NCI-H187 (cell line): Measurements from ENCODE around the gene PSAT1.

Experiments used
- DNase-seq, 2 experiments: peaks; one replicate each; lab custom pipeline; 2025; lab: John Stamatoyannopoulos, UW

The PSAT1 gene

GRCh38 chr9:78292716-78293497 is 4.0 kb upstream of the PSAT1 start:
- no peak for DNase-seq

GRCh38 chr9:78294290-78295176 is 2.4 kb upstream of the PSAT1 start:
- DNase-seq: no peak

- no peak for DNase-seq
Measured at GRCh38 chr9:78295177-78295575, 1.7 kb upstream of the PSAT1 start.

GRCh38 chr9:78295731-78296130 is 1.2 kb upstream of the PSAT1 start:
- no peak for DNase-seq

- no peak for DNase-seq
Measured at GRCh38 chr9:78296201-78296892, 578 bp upstream of the PSAT1 start.

- no peak for DNase-seq
Measured at GRCh38 chr9:78297672-78297961, 692 bp downstream of the PSAT1 start.

- DNase-seq: no peak
Measured at GRCh38 chr9:78298046-78298765, 1.3 kb downstream of the PSAT1 start.

GRCh38 chr9:78300209-78300608 is 3.3 kb downstream of the PSAT1 start:
- no peak for DNase-seq

- DNase-seq: no peak
Measured at GRCh38 chr9:78301466-78301865, 4.5 kb downstream of the PSAT1 start.

GRCh38 chr9:78303377-78304062 is 6.6 kb downstream of the PSAT1 start:
- no peak for DNase-seq

- no peak for DNase-seq
Measured at GRCh38 chr9:78304357-78304756, 7.4 kb downstream of the PSAT1 start.

GRCh38 chr9:78306222-78307076 is 9.5 kb downstream of the PSAT1 start:
- DNase-seq: no peak

GRCh38 chr9:78307360-78307759 is 10.4 kb downstream of the PSAT1 start:
- DNase-seq: no peak

- DNase-seq: no peak
Measured at GRCh38 chr9:78309066-78309465, 12.1 kb downstream of the PSAT1 start.

- DNase-seq: no peak
Measured at GRCh38 chr9:78311075-78311474, 14.2 kb downstream of the PSAT1 start.

GRCh38 chr9:78311886-78312524 is 15.1 kb downstream of the PSAT1 start:
- DNase-seq: no peak

GRCh38 chr9:78314550-78314949 is 17.6 kb downstream of the PSAT1 start:
- DNase-seq: no peak

GRCh38 chr9:78314953-78315870 is 18.3 kb downstream of the PSAT1 start:
- no peak for DNase-seq
